WI38 (cell line): ENCODE measurements around the gene ZSCAN5A.
"Not testable (repeated sequence)": the region's sequence is repeated elsewhere in the genome, so short reads cannot be mapped to it uniquely, and the experiment has no call there.

Source experiments
- H3K4me3 ChIP-seq: 2 replicates; pipeline ENCODE4 v1.5.1; 2011; ENCODE audit warnings: low read depth, mild to moderate bottlenecking, control low read depth, low read length
- TF ChIP-seq, protein P1 (sequence below): IDR thresholded peaks from 2 replicates; pipeline ENCODE4 v1.5.1; 2012; ENCODE audit warnings: low read depth, mild to moderate bottlenecking, control low read depth, low read length

The ZSCAN5A gene

DNA sequence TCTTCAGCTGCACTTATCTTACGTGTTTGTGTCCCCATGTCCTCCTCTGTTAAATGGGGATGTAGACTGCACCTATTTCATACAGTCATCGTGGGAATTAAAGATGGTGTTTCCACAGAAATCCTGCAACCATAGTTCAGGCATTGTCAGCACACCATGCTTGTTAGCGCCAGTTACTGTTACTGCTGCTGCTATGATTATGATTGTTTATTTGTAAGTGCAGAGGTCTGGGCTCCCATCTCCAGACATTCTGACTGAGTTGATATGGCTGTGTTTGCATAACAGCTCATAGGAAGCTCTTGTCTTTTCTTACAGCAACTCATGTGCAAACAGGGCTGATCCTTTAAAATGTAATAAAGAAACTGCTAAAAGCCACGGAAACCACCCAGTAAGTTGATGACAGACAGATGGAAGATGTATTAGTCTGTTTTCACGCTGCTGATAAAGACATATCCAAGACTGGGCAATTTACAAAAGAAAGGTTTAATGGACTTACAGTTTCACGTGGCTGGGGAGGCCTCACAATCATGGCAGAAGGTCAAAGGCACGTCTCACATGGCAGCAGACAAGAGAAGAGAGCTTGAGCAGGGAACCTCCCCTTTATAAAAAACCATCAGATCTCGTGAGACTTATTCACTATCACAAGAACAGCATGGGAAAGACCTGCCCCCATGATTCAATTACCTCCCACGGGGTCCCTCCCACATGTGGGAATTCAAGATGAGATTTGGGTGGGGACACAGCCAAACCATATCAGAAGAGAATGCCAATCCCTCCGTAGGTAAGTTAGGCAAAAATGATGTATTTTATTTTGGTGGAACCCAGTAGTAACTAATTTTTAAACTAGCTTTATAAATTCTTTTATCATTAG is 1.6 kb downstream of the ZSCAN5A start:
- TF ChIP-seq, protein P1, sequence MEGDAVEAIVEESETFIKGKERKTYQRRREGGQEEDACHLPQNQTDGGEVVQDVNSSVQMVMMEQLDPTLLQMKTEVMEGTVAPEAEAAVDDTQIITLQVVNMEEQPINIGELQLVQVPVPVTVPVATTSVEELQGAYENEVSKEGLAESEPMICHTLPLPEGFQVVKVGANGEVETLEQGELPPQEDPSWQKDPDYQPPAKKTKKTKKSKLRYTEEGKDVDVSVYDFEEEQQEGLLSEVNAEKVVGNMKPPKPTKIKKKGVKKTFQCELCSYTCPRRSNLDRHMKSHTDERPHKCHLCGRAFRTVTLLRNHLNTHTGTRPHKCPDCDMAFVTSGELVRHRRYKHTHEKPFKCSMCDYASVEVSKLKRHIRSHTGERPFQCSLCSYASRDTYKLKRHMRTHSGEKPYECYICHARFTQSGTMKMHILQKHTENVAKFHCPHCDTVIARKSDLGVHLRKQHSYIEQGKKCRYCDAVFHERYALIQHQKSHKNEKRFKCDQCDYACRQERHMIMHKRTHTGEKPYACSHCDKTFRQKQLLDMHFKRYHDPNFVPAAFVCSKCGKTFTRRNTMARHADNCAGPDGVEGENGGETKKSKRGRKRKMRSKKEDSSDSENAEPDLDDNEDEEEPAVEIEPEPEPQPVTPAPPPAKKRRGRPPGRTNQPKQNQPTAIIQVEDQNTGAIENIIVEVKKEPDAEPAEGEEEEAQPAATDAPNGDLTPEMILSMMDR: no peak
- no peak overlapping the region for H3K4me3 ChIP-seq

DNA sequence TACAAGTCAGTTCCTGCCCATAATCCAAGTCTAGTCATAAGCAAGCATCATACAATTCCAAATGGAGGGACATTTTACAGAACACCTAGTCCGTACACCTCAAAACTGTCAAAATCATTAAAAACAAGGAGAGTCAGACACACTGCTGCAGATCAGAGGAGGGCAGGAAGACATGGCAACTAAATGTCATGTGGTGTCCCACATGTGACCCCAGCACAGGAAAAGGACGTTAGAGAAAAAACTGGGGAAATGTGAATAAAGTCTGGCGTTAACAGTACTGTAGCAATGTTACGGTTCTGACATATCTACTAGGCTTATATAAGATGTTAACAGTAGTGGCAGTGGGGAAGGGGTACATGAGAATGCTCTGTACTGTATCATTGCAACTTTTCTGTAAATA is 2.3 kb downstream of the ZSCAN5A start:
- TF ChIP-seq, protein P1: no peak
- H3K4me3 ChIP-seq: no peak overlapping the region

DNA sequence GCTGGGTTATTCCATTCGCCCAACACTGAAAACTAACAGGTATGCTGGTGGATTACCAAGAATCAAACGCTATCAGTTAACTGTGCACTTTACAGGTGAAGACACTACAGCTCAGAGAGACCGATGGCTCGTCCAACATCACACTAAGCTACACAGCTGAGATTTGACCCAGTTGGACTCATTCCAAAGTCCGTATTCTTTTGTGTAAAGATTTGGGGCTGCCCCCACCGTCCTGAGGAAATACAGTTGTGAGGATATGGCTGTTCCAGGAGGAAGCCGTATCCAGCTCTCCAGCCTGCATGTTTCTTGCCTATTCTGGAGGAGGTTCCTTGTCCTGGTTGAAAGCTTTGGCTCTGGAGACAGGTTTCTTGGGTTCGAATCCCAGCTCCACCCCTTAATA is 4.2 kb downstream of the ZSCAN5A start:
- no peak overlapping the region for H3K4me3 ChIP-seq
- TF ChIP-seq, protein P1: no peak

DNA sequence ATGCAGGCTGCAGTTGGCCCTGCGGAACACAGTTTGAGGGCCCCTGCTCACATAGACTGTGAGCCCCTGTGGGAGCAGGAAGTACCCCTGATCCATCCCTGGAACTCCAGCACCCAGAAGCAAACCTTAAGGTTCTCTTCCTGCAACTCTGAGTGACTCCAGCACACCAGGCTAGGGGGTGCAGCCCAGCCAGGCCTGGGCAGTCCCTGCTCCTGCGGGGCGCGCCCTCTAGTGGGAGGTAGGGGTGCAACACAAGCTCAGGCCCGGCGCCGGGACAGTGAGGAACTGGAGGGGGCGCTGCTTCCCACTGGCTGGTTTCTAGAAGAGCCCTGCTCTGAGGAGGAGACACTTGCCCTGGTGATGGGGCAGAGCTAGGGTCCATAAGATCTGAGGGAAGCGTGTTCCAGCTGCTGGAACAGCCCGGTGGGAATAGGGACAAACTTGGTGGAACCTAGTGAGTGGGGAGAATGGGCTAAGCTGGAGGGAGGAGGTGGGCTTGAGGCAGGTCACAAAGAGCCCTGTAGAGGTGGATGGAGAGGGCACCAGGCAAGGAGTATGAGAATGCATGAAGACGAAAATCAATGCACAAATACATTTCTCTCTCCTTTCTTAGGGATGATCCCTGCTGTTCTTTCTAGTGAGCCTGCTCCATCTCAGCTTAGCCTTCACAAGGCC is 5.0 kb downstream of the ZSCAN5A start:
- TF ChIP-seq, protein P1: peak; percentile 78
- no peak overlapping the region for H3K4me3 ChIP-seq

DNA sequence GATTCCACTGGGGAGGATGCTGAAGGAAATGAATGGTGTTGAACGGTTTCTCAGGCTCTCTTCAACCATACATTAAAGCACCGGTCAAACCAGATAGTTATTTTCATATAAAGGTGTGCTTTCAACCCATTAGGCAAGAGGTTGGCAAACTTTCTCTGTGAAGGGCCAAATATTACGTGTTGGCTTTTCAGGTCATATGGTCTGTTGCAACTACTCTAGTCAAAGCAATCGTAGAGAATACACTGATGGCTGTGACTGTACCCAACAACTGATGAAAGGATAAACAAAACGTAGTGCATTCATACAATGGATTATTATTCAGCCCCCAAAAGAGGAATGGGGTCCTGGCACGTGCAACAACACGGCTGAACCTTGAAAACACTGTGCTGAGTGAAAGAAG is 5.8 kb downstream of the ZSCAN5A start:
- TF ChIP-seq, protein P1: no peak
- H3K4me3 ChIP-seq: no peak overlapping the region

DNA sequence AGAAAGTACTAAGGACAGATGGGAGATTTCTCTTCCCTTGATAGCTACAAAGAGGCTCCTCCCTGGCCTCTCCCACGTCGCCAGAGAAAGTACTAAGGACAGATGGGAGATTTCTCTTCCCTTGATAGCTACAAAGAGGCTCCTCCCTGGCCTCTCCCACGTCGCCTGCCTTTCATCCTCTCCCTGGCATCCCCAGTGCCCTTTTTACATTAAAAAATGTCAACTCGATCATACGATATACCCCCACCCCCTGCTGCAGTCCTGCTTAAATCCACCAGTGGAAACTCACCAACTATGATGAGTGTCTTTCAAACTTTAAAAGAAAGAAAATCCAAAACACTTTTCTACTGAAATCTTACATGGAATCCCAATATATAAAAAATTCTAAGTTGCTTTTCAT is 7.6 kb downstream of the ZSCAN5A start:
- H3K4me3 ChIP-seq: not testable (repeated sequence)

DNA sequence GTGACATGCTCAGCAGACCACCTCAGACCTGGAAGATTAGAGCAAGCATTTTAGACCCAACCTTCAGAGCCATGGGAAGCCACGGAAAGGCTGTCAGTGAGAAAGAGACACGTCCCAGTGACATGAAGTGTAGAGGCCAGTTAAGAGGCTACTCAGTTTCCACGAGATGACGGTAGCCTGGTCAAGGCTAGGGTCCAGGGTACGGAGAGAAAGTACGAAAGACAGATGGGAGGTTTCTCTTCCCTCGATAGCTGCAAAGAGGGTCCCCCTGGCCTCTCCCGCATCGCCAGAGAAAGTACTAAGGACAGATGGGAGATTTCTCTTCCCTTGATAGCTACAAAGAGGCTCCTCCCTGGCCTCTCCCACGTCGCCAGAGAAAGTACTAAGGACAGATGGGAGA is 8.6 kb downstream of the ZSCAN5A start:
- TF ChIP-seq, protein P1: no peak
- H3K4me3 ChIP-seq: no peak overlapping the region
